Heart left ventricle (tissue), 16 donors: ENCODE measurements around the gene RNF150. TPM values are rescaled to one million over a fixed set of nuclear protein-coding genes. Genes with fewer than 3 reads are reported as not detected.

Source experiments
- ATAC-seq, 4 donors: fragments of 200-7000 bp; cut with Tn5 transposase; one replicate each; pipeline ENCODE4 v1.9.1; 2020 to 2022; ENCODE audit warnings: moderate library complexity in 4 of 4, mild to moderate bottlenecking in 3 of 4, moderate number of reproducible peaks in 1 of 4
- DNase-seq, 5 donors: peaks; one replicate each; pipeline ENCODE4 v3.0.0-alpha.2; 2020
- H3K27ac ChIP-seq, 12 donors: fragments of 200-600 bp; sonication (generic) in 4 of 12; one replicate each; pipeline versions ENCODE4 v1.5.0 to v1.8.0; 2016 to 2022; ENCODE audit warnings: mild to moderate bottlenecking in 2 of 12
- H3K27me3 ChIP-seq, 9 donors: fragments of 200-600 bp; sonication (generic) in 2 of 9; one replicate each; pipeline versions ENCODE4 v1.5.1 to v1.8.0; 2016 to 2022; ENCODE audit warnings: mild to moderate bottlenecking in 3 of 9
- H3K36me3 ChIP-seq, 9 donors: fragments of 200-600 bp; sonication (generic) in 2 of 9; one replicate each; pipeline versions ENCODE4 v1.5.0 to v1.8.0; 2018 to 2022; ENCODE audit warnings: mild to moderate bottlenecking in 2 of 9
- H3K4me1 ChIP-seq, 12 donors: fragments of 200-600 bp; sonication (generic) in 4 of 12; one replicate each; pipeline versions ENCODE4 v1.5.0 to v1.8.0; 2016 to 2022; ENCODE audit warnings: mild to moderate bottlenecking in 3 of 12
- H3K4me3 ChIP-seq, 12 donors: fragments of 200-600 bp; sonication (generic) in 4 of 12; one replicate each; pipeline versions ENCODE4 v1.5.0 to v1.8.0; 2017 to 2022; ENCODE audit warnings: mild to moderate bottlenecking in 9 of 12, moderate library complexity in 4 of 12
- H3K9me3 ChIP-seq, 12 donors: fragments of 200-600 bp; sonication (generic) in 4 of 12; one replicate each; pipeline versions ENCODE4 v1.5.0 to v1.8.0; 2016 to 2022; ENCODE audit warnings: mild to moderate bottlenecking in 1 of 12
- CTCF ChIP-seq, 12 donors: fragments of 200-600 bp; sonication (generic) in 4 of 12; IDR thresholded peaks; one replicate each; pipeline versions ENCODE4 v1.5.0 to v1.8.0; 2018 to 2022; ENCODE audit warnings: antibody characterized with exemption in 12 of 12, mild to moderate bottlenecking in 5 of 12
- POLR2A ChIP-seq, 2 donors: fragments of 450-650 bp; IDR thresholded peaks; one replicate each; pipeline ENCODE4 v1.6.1; 2017; ENCODE audit warnings: antibody characterized with exemption in 2 of 2, mild to moderate bottlenecking in 2 of 2, moderate library complexity in 2 of 2
- WGBS, 4 donors: extraction: QIAGEN DNeasy Blood & Tissue Kit in 2 of 4; methylation state at CpG; one replicate each; pipeline versions ENCODE4 v1.1.5 to v1.1.7; 2013 to 2018; 5-methylcytosine and 5-hydroxymethylcytosine counted together
- intact Hi-C, 10 donors: fragments of 100-400 bp; cut with DNase I; formaldehyde crosslinking; loops; one replicate each; pipeline versions ENCODE4 v1.11.1 to v1.14.2; 2022
- polyA plus RNA-seq, 2 donors: library from polyadenylated mRNA; stranded (reverse); fragments of 200-250 nt; gene quantifications; one replicate each; pipeline ENCODE4 v1.2.3, GENCODE V29; 2013
- total RNA-seq, 9 donors: library from RNA; depleted of rRNA in 2 of 9; stranded (reverse); fragments of >200 nt in 2 of 9; fragmentation: NEBNext Ultra II Directional in 3 of 9; extraction: Animal tissue kit (Norgen Biotek cat#: 25700) in 3 of 9; gene quantifications; one replicate each; pipeline versions ENCODE4 v1.1.0 to v1.2.4, GENCODE V29; 2016 to 2023
- donor health status: ischemic (EF 13 %, LVEDD 7.1; RV severe dilation, severe dysfunction).
- donor health status: healthy with polysubstance abuse.
- donor health status: DM: no; HTN: yes; CAD: no.
- donor health status: DM: no; HTN: no; CAD: no.
- donor health status: ischemic (EF 25% LVEDD 6.9; RV normal size, moderate dysfunction).
- donor health status: ischemic (EF 25% LVEDD 5.7; RV mildly dilated, moderate dysfunction).
- donor health status: healthy.
- donor health status: DM: yes; HTN: yes; CAD: no.
- donor health status: ischemic (EF 35%, LVEDD 5.7; RV mildly dilated, moderate dysfunction).
- donor health status: nonischemic (EF 11% LVEDD 7.7; RV severe dilation, severe dysfunction).
- donor health status: DM: yes; HTN: yes; CAD: no.
- donor health status: PGD.
- donor health status: ischemic (EF 29% LVEDD 5.4; RV normal size, mild dysfunction).
- donor health status: nonischemic (EF 23%, LVEDD 6.1; RV moderate dilation, normal function).

The RNF150 gene
- total and polyA plus RNA-seq, 11 donors: 11.9 to 146 (median 72.5) TPM

GRCh38 chr4:141099326-141099725 is 33.9 kb downstream of the RNF150 start:
- intact Hi-C loops: no loop called here
- Histone ChIP-seq H3K4me3 (no peak overlapping the region), H3K27ac (no peak overlapping the region), H3K4me1 (peaks cover 0 to 30% (median 2%) of the 10 kb centered on the region in 12 donors), H3K27me3 (no peaks in the 10 kb centered on the region), H3K9me3 (peaks cover 0 to 5% (median 0%) of the 10 kb centered on the region in 12 donors), H3K36me3 (no peaks in the 10 kb centered on the region)
- ATAC-seq (no peak), DNase-seq (no peak)
- 91 to 94% (median 92%) methylated on average over 1 of the region's 1 CpG for WGBS, 4 donors
- TF ChIP-seq POLR2A (IDR thresholded peaks at IDR 0.05) (no peak), CTCF (IDR thresholded peaks at IDR 0.05) (no peak)

GRCh38 chr4:141098163-141098562 is 35.1 kb downstream of the RNF150 start:
- DNase-seq (no peak), ATAC-seq (peak in 2 of 4 donors; percentile 54 to 56)
- Histone ChIP-seq H3K4me1 (peaks cover 0 to 30% (median 2%) of the 10 kb centered on the region in 12 donors), H3K27me3 (no peaks in the 10 kb centered on the region), H3K9me3 (peaks cover 0 to 14% (median 0%) of the 10 kb centered on the region in 12 donors), H3K27ac (no peak overlapping the region), H3K36me3 (no peaks in the 10 kb centered on the region), H3K4me3 (no peak overlapping the region)
- WGBS, 4 donors: 78 to 94% (median 89%) methylated on average over 3 of the region's 3 CpGs
- TF ChIP-seq CTCF (IDR thresholded peaks at IDR 0.05) (no peak), POLR2A (IDR thresholded peaks at IDR 0.05) (no peak)
- intact Hi-C loops: no loop called here

GRCh38 chr4:141090473-141090872 is 42.8 kb downstream of the RNF150 start:
- no peak overlapping the region for H3K4me3 ChIP-seq
- H3K9me3 ChIP-seq: peaks cover 0 to 14% (median 0%) of the 10 kb centered on the region in 12 donors
- peaks cover 0 to 12% (median 0%) of the 10 kb centered on the region in 12 donors for H3K4me1 ChIP-seq
- H3K27me3 ChIP-seq: no peaks in the 10 kb centered on the region
- ATAC-seq (no peak), DNase-seq (no peak)
- intact Hi-C loops: no loop called here
- no peak for TF ChIP-seq CTCF (IDR thresholded peaks at IDR 0.05)
- TF ChIP-seq POLR2A (IDR thresholded peaks at IDR 0.05): no peak
- WGBS, 4 donors: 18 to 26% (median 24%) methylated on average over 3 of the region's 3 CpGs
- H3K36me3 ChIP-seq: no peaks in the 10 kb centered on the region
- no peak overlapping the region for H3K27ac ChIP-seq

- ATAC-seq (no peak), DNase-seq (no peak)
- Histone ChIP-seq H3K27me3 (no peaks in the 10 kb centered on the region), H3K4me1 (peaks cover 0 to 58% (median 13%) of the 10 kb centered on the region in 12 donors), H3K9me3 (no peaks in the 10 kb centered on the region), H3K27ac (peak overlapping the region in 3 of 12 donors; percentile 20 to 44 (median 38)), H3K36me3 (no peaks in the 10 kb centered on the region), H3K4me3 (no peak overlapping the region)
- intact Hi-C loops: no loop called here
- 59 to 73% (median 66%) methylated on average over 9 of the region's 9 CpGs for whole genome bisulfite sequencing, 4 donors
- no peak for TF ChIP-seq POLR2A (IDR thresholded peaks at IDR 0.05)
- TF ChIP-seq CTCF (IDR thresholded peaks at IDR 0.05): no peak
These were observed 51.3 kb downstream of the RNF150 start for GRCh38 chr4:141081921-141082395.
